Keratinocyte (primary cell): ENCODE measurements around the gene KCNN3. TPM values are rescaled to one million over a fixed set of nuclear protein-coding genes. Genes with fewer than 3 reads are reported as not detected.

ENCODE experiments used
- DNase-seq: peaks from one replicate; pipeline ENCODE4 v3.0.0-alpha.2; 2011; ENCODE audit warnings: low read depth, missing footprints, low spot score
- FAIRE-seq: peaks from 2 replicates; lab custom pipeline; 2011; peaks lifted over from hg19 to GRCh38; lab: Jason Lieb, UNC
- H2AFZ ChIP-seq: 2 replicates; pipeline ENCODE4 v1.6.0; 2012; ENCODE audit warnings: low read length, control low read depth, inconsistent platforms; ENCODE audit not compliant: control insufficient read depth
- H3K27ac ChIP-seq: 2 replicates; pipeline ENCODE4 v1.5.1; 2011; ENCODE audit warnings: low read length; ENCODE audit not compliant: control insufficient read depth, insufficient read depth
- H3K27me3 ChIP-seq: 3 replicates; pipeline ENCODE4 v1.6.0; 2011; ENCODE audit warnings: low read length; ENCODE audit not compliant: control insufficient read depth, insufficient read depth; ENCODE audit errors: extremely low read depth
- H3K36me3 ChIP-seq, 2 experiments: 2 replicates in 1 of 2; 3 replicates in 1 of 2; pipeline ENCODE4 v1.5.1; 2011; ENCODE audit warnings: low read length in 2 of 2, mild to moderate bottlenecking in 1 of 2; ENCODE audit not compliant: control insufficient read depth in 2 of 2, insufficient read depth in 2 of 2; ENCODE audit errors: extremely low read depth in 1 of 2
- H3K4me1 ChIP-seq: 3 replicates; pipeline ENCODE4 v1.5.1; 2011; ENCODE audit warnings: low read length; ENCODE audit not compliant: control insufficient read depth, insufficient read depth; ENCODE audit errors: extremely low read depth
- H3K4me2 ChIP-seq: 3 replicates; pipeline ENCODE4 v1.6.0; 2011; ENCODE audit warnings: low read depth, low read length; ENCODE audit not compliant: control insufficient read depth, insufficient read depth; ENCODE audit errors: extremely low read depth
- H3K4me3 ChIP-seq, 3 experiments: fragments of 200-600 bp in 1 of 3; sonication (generic) in 1 of 3; 2 replicates in 2 of 3; 3 replicates in 1 of 3; pipeline ENCODE4 v1.5.1; 2011 to 2016; ENCODE audit warnings: low read length in 3 of 3, mild to moderate bottlenecking in 3 of 3, control low read depth in 2 of 3, inconsistent platforms in 1 of 3, low read depth in 1 of 3, mixed read lengths in 1 of 3, mixed run types in 1 of 3, moderate library complexity in 1 of 3; ENCODE audit not compliant: control insufficient read depth in 2 of 3, insufficient read depth in 2 of 3; ENCODE audit errors: extremely low read depth in 1 of 3
- H3K79me2 ChIP-seq: 2 replicates; pipeline ENCODE4 v1.6.0; 2012; ENCODE audit warnings: low read length; ENCODE audit not compliant: control insufficient read depth, insufficient read depth
- H3K9ac ChIP-seq: 3 replicates; pipeline ENCODE4 v1.6.0; 2011; ENCODE audit warnings: low read length; ENCODE audit not compliant: control insufficient read depth, insufficient read depth; ENCODE audit errors: extremely low read depth
- H3K9me1 ChIP-seq: 3 replicates; pipeline ENCODE4 v1.6.0; 2011; ENCODE audit warnings: low read length; ENCODE audit not compliant: control insufficient read depth, insufficient read depth; ENCODE audit errors: extremely low read depth
- H3K9me3 ChIP-seq: 2 replicates; pipeline ENCODE4 v1.5.1; 2012; ENCODE audit warnings: low read depth, low read length; ENCODE audit not compliant: control insufficient read depth
- H4K20me1 ChIP-seq: 3 replicates; pipeline ENCODE4 v1.6.0; 2011; ENCODE audit warnings: low read length; ENCODE audit not compliant: control insufficient read depth, insufficient read depth; ENCODE audit errors: extremely low read depth
- EZH2 ChIP-seq: IDR thresholded peaks from one replicate; pipeline ENCODE4 v1.6.1; 2012; ENCODE audit warnings: inconsistent platforms, mild to moderate bottlenecking, low read length, moderate library complexity
- dilution Hi-C: fragments of 300-500 bp; cut with MboI; formaldehyde crosslinking; loops from one replicate; pipeline ENCODE4 v1.7.0; 2020; ENCODE audit warnings: low sequenced_read_pairs; ENCODE audit not compliant: extremely low pct_ligation_motif_present
- polyA plus RNA-seq, 5 experiments: library from polyadenylated mRNA; depleted of rRNA in 3 of 5; stranded (reverse) in 3 of 5; stranded (forward) in 1 of 5; unstranded in 1 of 5; fragments of >200 nt; gene quantifications; 1 replicate in 1 of 5; 2 replicates in 3 of 5; 3 replicates in 1 of 5; pipeline versions ENCODE4 v1.2.1 to v1.2.3, GENCODE V29; 2011 to 2012; ENCODE audit warnings: missing spikeins in 2 of 5, low read depth in 1 of 5, low replicate concordance in 1 of 5
- TF ChIP-seq, protein P1 (sequence below), 3 experiments: IDR thresholded peaks in 1 of 3; conservative IDR thresholded peaks in 1 of 3; optimal IDR thresholded peaks in 1 of 3; 2 replicates in 2 of 3; 3 replicates in 1 of 3; pipeline versions ENCODE3 to v1.5.1; 2011; ENCODE audit warnings: low read length in 3 of 3, mild to moderate bottlenecking in 3 of 3, moderate library complexity in 2 of 3, control low read depth in 1 of 3, inconsistent platforms in 1 of 3; ENCODE audit not compliant: insufficient read depth in 2 of 3; ENCODE audit errors: extremely low read depth in 1 of 3

The KCNN3 gene
- polyA plus RNA-seq, 1 donor (not counting 4 experiments of a cell fraction or from before 2014, with no cell fraction given): 0.05 TPM

DNA sequence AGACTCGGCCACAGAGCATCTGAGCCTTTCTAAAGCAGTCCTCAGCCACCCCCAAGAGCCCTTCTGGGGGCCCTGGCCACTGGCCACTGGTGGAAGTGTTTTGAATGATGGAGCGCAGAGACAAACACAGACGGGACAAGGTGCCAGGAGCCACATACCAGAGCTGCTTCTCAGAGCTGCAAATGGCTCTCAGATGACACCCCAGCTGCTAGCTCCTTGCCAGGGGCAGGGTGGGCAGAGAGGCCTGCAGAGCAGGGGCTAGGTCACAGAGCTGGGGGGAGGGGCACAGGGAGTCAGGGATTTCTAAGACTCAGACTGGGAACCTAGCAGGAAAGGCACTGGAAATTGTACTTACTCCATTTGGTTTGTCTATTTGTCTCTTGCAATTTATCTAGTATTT, 30.4 kb downstream of the KCNN3 start:
- H3K27ac ChIP-seq: no peak overlapping the region
- H3K36me3 ChIP-seq: no peaks in the 10 kb centered on the region
- no peaks in the 10 kb centered on the region for H3K9me3 ChIP-seq
- no peak overlapping the region for H3K4me3 ChIP-seq
- TF ChIP-seq EZH2: no peak
- TF ChIP-seq, protein P1, sequence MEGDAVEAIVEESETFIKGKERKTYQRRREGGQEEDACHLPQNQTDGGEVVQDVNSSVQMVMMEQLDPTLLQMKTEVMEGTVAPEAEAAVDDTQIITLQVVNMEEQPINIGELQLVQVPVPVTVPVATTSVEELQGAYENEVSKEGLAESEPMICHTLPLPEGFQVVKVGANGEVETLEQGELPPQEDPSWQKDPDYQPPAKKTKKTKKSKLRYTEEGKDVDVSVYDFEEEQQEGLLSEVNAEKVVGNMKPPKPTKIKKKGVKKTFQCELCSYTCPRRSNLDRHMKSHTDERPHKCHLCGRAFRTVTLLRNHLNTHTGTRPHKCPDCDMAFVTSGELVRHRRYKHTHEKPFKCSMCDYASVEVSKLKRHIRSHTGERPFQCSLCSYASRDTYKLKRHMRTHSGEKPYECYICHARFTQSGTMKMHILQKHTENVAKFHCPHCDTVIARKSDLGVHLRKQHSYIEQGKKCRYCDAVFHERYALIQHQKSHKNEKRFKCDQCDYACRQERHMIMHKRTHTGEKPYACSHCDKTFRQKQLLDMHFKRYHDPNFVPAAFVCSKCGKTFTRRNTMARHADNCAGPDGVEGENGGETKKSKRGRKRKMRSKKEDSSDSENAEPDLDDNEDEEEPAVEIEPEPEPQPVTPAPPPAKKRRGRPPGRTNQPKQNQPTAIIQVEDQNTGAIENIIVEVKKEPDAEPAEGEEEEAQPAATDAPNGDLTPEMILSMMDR (optimal IDR thresholded peaks at IDR 0.05 in 1 of 3, IDR thresholded peaks at IDR 0.05 in 1 of 3, conservative IDR thresholded peaks at IDR 0.05 in 1 of 3; ENCODE audit: extremely low read depth in 1 of 3, insufficient read depth in 2 of 3, low read length in 3 of 3): no peak
- no peak for FAIRE-seq
- H3K9me1 ChIP-seq: no peaks in the 10 kb centered on the region
- peaks cover 49% of the 10 kb centered on the region for H3K27me3 ChIP-seq
- no peaks in the 10 kb centered on the region for H3K4me1 ChIP-seq
- no peak overlapping the region for H3K9ac ChIP-seq
- no peak overlapping the region for H3K4me2 ChIP-seq
- no peak overlapping the region for H2AFZ ChIP-seq
- no peaks in the 10 kb centered on the region for H4K20me1 ChIP-seq
- dilution Hi-C loops: no loop called here
- no peaks in the 10 kb centered on the region for H3K79me2 ChIP-seq
- DNase-seq: no peak

DNA sequence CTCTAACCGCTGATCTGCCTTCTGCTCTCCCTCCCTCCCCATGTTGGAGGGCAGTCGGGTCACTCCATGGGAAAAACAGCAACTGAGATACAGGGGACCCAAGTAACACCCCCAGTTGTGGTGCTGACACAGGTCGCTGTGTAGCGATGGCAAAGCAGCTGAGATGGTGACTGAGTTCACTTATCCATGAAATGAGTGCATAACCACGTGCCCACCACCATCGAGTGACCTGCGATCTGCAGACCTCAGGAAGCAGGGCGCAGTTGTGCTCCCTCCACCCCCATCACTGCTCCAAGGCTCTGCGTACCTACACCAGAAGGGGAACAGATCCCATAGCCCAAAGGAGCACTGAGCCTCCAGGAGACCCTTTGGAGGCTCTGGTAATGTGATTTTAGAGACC, 31.1 kb downstream of the KCNN3 start:
- H3K9me1 ChIP-seq: no peaks in the 10 kb centered on the region
- FAIRE-seq (no peak), DNase-seq (no peak)
- no peak overlapping the region for H3K9ac ChIP-seq
- H3K4me2 ChIP-seq: no peak overlapping the region
- H3K9me3 ChIP-seq: no peaks in the 10 kb centered on the region
- no peak overlapping the region for H3K4me3 ChIP-seq
- dilution Hi-C loops: no loop called here
- peaks cover 53% of the 10 kb centered on the region for H3K27me3 ChIP-seq
- H3K79me2 ChIP-seq: no peaks in the 10 kb centered on the region
- no peaks in the 10 kb centered on the region for H4K20me1 ChIP-seq
- no peaks in the 10 kb centered on the region for H3K4me1 ChIP-seq
- no peak for TF ChIP-seq EZH2
- TF ChIP-seq, protein P1 (optimal IDR thresholded peaks at IDR 0.05 in 1 of 3, IDR thresholded peaks at IDR 0.05 in 1 of 3, conservative IDR thresholded peaks at IDR 0.05 in 1 of 3; ENCODE audit: extremely low read depth in 1 of 3, insufficient read depth in 2 of 3, low read length in 3 of 3): no peak
- H2AFZ ChIP-seq: no peak overlapping the region
- no peak overlapping the region for H3K27ac ChIP-seq
- H3K36me3 ChIP-seq: no peaks in the 10 kb centered on the region
